Activated CD4-positive, alpha-beta T cell treated with anti-CD3 and anti-CD28 coated beads, Interleukin-2, amount 50 U/mL, for 1 hour (primary cell): Measurements from ENCODE around the gene TRIM25.
"Not testable (repeated sequence)": the region's sequence is repeated elsewhere in the genome, so short reads cannot be mapped to it uniquely, and the experiment has no call there.

Source experiments
- DNase-seq: peaks from one replicate; pipeline ENCODE4 v3.0.0-alpha.2; 2020

TRIM25 gene

GRCh38 chr17:56913867-56914580, at the start of gene TRIM25:
Gene TRIM25, minus strand, starts transcription at chr17:56914049. Its CDS starts 61 bp downstream, at chr17:56913988.
- peak; percentile 86 for DNase-seq

- DNase-seq, result peak; percentile 93
Observed at GRCh38 chr17:56960596-56961538, 47.0 kb upstream of the TRIM25 start, which contains the start of gene COIL. Gene COIL, minus strand, starts transcription at chr17:56961050. Its CDS starts 31 bp downstream, at chr17:56961019.

GRCh38 chr17:56956992-56957391, 43.1 kb upstream of the TRIM25 start:
- no peak for DNase-seq

- DNase-seq, result no peak
Observed at GRCh38 chr17:56949595-56949994, 35.7 kb upstream of the TRIM25 start.

GRCh38 chr17:56948491-56948890, 34.6 kb upstream of the TRIM25 start:
- no peak for DNase-seq

- DNase-seq, result no peak
Observed at GRCh38 chr17:56947741-56948140, 33.9 kb upstream of the TRIM25 start.

- no peak for DNase-seq
Observed at GRCh38 chr17:56945938-56946505, 32.2 kb upstream of the TRIM25 start.

- no peak for DNase-seq
Observed at GRCh38 chr17:56943505-56944125, 29.8 kb upstream of the TRIM25 start.

- DNase-seq, result no peak
Observed at GRCh38 chr17:56939869-56940484, 26.1 kb upstream of the TRIM25 start.

GRCh38 chr17:56938206-56938605, 24.4 kb upstream of the TRIM25 start:
- not testable (repeated sequence) for DNase-seq

GRCh38 chr17:56937687-56938086, 23.8 kb upstream of the TRIM25 start:
- no peak for DNase-seq

- DNase-seq, result no peak
Observed at GRCh38 chr17:56936697-56937322, 23.0 kb upstream of the TRIM25 start.

GRCh38 chr17:56935461-56935860, 21.6 kb upstream of the TRIM25 start:
- DNase-seq, result no peak

- DNase-seq, result no peak
Observed at GRCh38 chr17:56934280-56934679, 20.4 kb upstream of the TRIM25 start.

- DNase-seq, result no peak
Observed at GRCh38 chr17:56933868-56934267, 20.0 kb upstream of the TRIM25 start.

- no peak for DNase-seq
Observed at GRCh38 chr17:56933151-56933745, 19.4 kb upstream of the TRIM25 start.

GRCh38 chr17:56930739-56931337, 17.0 kb upstream of the TRIM25 start:
- no peak for DNase-seq

- DNase-seq, result no peak
Observed at GRCh38 chr17:56929362-56929969, 15.6 kb upstream of the TRIM25 start.

GRCh38 chr17:56928586-56928985, 14.7 kb upstream of the TRIM25 start:
- DNase-seq, result no peak

GRCh38 chr17:56926704-56927103, 12.9 kb upstream of the TRIM25 start:
- DNase-seq, result no peak

- DNase-seq, result no peak
Observed at GRCh38 chr17:56926270-56926669, 12.4 kb upstream of the TRIM25 start.
